ENCODE data around the gene ATP5ME. TPM values are rescaled to one million over a fixed set of nuclear protein-coding genes. Genes with fewer than 3 reads are reported as not detected.

Gene ATP5ME
- total and polyA plus RNA-seq, 2 of the 13 experiments (the other 11 are each of a cell fraction or from before 2014, with no cell fraction given), result 305 to 753 TPM

GRCh38 chr4:687048-687970 is 13.2 kb upstream of the ATP5ME start (continued):
- TF ChIP-seq AFF4 (CRISPR knock-in tag; IDR thresholded peaks at IDR 0.05) (no peak; the same call in 1 of the 2 replicates), MXD3 (CRISPR knock-in tag; IDR thresholded peaks at IDR 0.05) (peak; percentile 44; the same call in 1 of the 2 replicates), RORA (CRISPR knock-in tag; IDR thresholded peaks at IDR 0.05) (no peak), NONO (IDR thresholded peaks at IDR 0.05) (no peak), NONO (CRISPR knock-in tag; conservative IDR thresholded peaks at IDR 0.05) (peak; percentile 39), ZNF33B (CRISPR knock-in tag; IDR thresholded peaks at IDR 0.05) (no peak), ZBTB26 (CRISPR knock-in tag; IDR thresholded peaks at IDR 0.05; ENCODE audit: borderline replicate concordance) (no peak), ZNF124 (CRISPR knock-in tag; IDR thresholded peaks at IDR 0.05) (no peak), REXO4 (CRISPR knock-in tag; IDR thresholded peaks at IDR 0.05; ENCODE audit: borderline replicate concordance) (no peak), GRHL1 (CRISPR knock-in tag; conservative IDR thresholded peaks at IDR 0.05) (no peak), DPF2 (CRISPR knock-in tag; IDR thresholded peaks at IDR 0.05; ENCODE audit: borderline replicate concordance, low read depth) (no peak; the same call in 1 of the 2 replicates), TAF15 (IDR thresholded peaks at IDR 0.05; ENCODE audit: low read depth, low read length, poor library complexity, severe bottlenecking) (no peak), ZNF17 (CRISPR knock-in tag; IDR thresholded peaks at IDR 0.05) (no peak), ZNF10 (CRISPR knock-in tag; IDR thresholded peaks at IDR 0.05; ENCODE audit: borderline replicate concordance, low read depth) (no peak), SP140L (CRISPR knock-in tag; IDR thresholded peaks at IDR 0.05; ENCODE audit: borderline replicate concordance) (no peak), GMEB2 (CRISPR knock-in tag; IDR thresholded peaks at IDR 0.05; ENCODE audit: low read depth) (no peak), MATR3 (CRISPR knock-in tag; IDR thresholded peaks at IDR 0.05) (no peak), SETDB1 (CRISPR knock-in tag; IDR thresholded peaks at IDR 0.05; ENCODE audit: borderline replicate concordance) (no peak)

Data from HepG2 (cell line).